ENCODE results near the gene DNAH10.

Gene DNAH10

DNA sequence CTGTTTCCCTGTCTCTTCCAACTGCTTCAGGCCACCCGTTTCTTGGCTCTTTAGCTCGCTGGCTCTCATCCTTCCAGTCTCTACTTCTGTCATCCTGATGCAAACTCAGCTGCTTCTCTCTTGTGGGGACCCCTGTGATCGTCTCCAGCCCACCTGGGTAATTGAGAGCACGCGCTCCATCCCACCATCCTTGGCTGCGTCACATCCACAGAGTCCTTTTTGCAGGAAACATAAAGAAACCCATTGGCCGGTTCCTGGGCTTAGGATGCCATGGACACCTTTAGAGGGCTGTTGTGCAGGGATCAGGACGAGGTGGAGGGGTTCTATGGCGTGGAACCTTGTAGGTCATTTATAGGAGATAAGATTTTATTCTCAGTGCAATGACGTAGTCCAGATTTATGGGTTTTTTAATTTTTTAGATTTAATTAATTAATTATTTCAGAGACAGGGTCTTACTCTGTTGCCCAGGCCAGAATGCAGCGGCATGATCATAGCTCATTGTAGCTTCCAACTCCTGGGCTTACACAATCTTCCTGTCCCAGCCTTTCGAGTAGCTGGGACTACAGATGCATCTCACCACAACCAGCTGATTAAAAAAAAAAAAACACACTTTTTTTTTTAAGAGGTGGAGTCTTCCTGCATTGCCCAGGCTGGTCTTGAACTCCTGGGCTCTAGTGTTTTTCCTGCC is 127.9 kb downstream of the DNAH10 start:
- DNase-seq, result no peak

DNA sequence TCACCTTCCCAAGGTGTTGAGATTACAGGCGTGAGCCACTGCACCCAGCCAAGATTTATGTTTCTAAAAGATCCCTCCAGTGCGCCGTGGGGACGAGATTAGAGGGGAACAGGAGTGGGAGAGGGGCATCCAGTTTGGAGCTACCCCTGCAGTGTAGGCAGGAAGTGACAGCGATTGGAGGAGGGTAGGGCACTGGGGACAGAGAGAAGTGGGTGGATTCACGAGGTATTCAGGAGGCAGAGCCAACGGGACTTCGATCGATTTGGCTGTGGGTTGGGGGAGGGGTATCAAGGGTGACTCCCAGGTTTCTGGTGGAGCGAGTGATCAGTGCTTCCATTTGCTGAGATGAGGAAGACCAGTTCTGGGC is 128.4 kb downstream of the DNAH10 start:
- DNase-seq, result no peak

DNA sequence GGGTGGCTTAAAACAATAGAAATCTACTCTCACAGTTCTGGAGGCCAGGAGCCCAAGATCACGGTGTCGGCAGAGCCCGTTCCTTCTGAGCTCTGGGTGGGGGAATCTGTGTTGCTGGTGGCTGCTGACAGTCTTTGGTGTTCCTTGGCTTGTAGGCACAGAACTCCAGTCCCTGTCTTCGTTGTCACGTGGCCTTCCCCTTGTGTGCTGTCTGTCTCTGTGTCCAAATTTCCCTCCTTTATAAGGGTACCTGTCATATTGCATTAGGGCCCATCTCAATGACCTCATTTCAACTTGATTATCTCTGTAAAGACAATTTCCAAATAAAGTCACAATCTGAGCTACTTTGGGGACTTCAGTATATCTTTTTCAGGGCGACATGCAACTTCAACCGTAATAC is 128.9 kb downstream of the DNAH10 start:
- no peak for DNase-seq

DNA sequence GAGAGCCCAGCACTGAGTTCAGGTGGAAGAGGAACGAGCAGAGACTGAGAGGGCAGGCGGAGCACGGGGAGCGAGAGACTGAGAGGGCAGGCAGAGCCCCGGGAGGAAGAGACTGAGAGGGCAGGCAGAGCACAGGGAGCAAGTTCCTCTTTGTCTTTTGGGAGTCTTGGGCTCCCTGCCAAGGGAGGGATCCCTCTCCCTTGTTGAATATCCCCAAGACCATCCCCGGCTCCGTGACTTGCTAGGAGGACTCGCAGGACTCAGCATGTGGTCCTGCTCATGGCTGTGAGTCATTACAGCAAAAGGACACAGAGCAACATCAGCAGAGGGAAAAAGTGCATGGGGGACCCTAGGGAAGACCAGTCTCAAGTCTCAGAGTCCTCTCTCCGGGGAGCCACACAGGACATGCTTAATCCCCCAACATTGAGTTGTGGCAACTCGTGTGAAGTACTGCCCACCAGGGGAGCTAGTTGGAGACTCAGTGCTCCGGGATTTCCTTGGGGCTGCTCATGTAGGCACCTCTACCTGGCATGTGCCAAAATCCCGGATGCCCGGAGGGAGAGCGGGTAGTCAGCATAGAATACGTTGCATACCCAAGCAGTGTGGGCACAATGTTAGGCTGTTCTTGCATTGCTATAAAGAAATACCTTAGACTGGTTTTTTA is 129.5 kb downstream of the DNAH10 start:
- DNase-seq, result no peak

DNA sequence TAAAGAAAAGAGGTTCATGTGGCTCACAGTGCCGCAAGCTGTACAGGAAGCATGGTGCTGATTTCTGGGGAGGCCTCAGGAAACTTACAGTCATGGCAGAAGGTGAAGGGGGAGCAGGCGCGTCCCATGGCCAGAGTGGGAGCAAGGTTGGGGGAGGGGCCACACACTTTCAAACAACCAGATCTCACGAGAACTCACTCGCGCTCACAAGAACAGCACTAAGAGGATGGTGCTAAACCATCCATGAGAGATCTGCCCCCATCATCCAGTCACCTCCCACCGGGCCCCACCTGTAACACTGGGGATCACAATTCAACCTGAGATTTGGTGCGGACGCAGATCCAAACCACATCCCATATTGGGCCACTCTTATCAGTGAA is 130.1 kb downstream of the DNAH10 start:
- DNase-seq, result no peak

DNA sequence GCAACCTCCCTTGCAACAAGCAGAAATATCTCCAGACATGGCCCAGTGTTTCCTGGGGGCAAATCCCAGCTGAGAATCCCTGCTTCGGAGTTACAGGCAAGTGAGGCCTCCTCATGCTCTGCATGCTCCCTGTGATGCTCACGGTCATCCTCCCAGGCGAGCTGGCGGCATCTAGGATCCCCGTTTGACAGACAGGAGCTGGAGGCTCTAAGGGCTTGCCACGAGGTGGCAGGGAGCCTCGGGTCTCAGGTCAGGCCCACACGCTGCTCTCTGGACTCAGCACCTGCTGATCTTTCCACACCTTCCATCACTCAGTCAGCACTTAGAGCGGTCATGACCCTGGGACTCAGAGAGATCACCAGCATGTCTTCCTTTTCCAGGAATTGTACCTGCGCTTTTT is 130.8 kb downstream of the DNAH10 start:
- DNase-seq, result no peak

DNA sequence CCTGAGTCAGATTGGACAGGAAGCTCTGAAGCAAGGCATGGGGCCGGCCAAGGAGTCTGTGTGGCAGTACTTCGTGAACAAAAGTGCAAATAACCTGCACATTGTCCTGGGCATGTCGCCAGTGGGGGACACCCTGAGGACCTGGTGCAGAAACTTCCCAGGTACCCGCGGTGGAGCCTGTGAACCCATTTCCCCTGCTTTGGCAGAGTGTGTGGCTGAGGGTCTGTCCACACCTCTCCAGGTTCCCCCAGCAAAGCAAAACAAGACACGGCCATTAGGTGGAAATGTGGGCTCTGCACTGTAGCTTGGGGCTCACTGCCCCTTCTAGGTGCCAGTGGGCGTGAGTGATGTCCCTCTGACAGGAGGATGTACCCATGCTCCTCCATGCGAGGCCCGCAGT is 131.2 kb downstream of the DNAH10 start:
- DNase-seq, result no peak

DNA sequence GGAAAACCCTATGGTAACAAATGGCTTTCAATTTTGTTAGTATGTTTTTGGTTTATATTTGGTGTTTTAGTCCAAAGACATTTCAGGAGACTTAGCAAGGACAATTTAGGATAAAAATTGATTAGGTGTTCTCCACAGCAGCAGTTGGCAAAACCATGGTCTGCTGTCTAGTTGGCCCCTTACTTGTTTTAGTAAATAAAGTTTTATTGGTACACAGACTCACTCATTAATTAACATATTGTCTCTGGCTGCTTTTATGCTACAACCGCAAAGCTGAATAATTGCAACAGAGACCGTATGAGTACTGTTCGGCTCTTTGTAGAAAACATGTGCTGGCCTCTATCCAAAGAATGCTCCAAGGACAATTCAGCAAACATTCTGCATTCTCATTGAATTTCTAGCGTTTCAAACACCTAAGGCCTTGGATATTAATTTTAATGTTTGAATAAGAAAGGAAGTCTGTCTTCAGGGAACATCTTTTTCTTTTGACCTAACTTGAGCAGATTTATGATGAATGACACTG is 132.8 kb downstream of the DNAH10 start:
- no peak for DNase-seq

DNA sequence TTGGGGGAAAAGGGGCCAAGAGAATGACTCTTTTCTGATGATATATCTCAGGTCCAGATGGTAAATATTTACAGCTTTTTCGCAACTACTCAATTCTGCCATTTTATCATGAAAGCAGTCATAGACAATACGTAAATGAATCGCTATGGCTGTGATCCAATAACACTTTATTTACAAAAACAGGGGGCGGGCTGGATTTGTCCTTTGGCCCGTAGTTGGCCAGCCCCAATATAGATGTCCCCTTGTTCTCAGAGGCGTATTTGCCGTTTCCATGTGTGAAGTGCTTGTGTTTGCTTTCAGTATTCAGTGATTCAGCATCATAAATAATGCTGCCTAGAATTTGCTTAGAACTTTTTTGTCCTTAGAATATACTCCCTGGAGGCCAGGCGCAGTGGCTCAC is 133.3 kb downstream of the DNAH10 start:
- DNase-seq, result no peak

DNA sequence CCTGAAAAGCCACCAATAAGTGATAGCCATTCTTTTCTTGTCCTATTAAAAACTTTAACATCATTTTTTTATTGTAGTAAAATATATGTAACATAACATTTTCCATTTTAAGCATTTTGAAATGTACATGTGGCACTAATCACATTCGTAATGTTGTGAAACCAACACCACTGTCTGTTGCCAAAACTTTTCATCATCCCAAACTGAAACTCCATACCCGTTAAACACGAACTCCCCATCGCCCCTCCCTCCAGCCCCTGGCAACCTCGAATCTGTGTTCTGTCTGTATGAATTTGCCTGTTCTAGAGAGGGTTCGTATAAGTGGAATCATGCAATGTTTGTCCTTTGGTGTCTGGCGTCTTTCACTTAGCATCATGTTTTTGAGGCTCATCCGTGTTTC is 134.7 kb downstream of the DNAH10 start:
- DNase-seq, result no peak

DNA sequence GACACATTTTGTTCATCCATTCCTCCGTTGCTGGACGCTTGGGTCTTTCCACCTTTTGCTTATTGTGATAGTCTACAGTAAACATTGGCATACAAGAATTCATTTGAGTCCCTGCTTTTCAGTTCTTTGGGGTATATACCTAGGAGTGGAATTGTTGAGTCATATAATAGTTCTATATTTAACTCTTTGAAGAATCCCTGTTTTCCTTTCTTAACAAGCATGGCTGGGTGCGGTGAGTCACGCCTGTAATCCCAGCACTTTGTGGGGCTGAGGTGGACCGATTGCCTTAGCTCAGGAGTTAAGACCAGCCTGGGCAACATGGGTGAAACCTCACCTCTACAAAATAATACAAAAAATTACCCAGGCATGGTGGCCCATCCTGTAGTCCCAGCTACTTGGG is 135.1 kb downstream of the DNAH10 start:
- DNase-seq, result no peak

DNA sequence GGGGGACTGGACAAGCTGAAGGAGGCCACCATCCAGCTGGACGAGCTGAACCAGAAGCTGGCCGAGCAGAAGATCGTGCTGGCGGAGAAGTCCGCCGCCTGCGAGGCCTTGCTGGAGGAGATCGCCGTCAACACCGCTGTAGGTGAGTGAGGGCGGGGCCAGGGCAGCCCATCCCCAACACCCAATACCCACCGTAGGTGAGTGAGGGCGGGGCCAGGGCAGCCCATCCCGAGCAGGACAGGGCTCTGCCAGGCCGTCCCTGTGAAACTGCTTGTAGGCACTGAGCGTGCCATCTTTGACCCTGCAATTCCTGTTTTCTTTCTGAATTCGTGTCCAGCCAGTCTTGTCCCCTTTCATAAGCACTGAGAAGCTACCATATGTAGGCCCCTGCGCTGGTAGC is 136.6 kb downstream of the DNAH10 start:
- DNase-seq, result no peak

DNA sequence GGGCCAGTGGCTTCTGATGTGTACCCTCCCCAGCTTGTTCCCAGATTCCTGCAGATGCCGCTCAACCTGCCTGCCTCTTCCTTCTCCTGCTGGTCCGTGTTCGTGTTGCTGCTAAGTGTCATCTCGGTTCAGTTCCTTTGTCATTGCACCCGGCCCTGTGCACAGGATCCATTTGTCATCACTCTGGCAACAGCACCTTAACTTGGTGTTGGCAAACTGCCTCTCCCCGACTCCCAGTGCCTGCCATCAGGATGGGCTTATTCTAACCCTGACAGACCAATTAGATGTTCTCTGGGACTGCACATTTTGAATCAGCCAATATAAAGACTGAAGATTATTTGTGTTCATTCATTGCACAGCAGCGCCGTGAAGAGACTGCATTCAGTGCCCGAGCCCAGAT is 137.3 kb downstream of the DNAH10 start:
- DNase-seq, result no peak

DNA sequence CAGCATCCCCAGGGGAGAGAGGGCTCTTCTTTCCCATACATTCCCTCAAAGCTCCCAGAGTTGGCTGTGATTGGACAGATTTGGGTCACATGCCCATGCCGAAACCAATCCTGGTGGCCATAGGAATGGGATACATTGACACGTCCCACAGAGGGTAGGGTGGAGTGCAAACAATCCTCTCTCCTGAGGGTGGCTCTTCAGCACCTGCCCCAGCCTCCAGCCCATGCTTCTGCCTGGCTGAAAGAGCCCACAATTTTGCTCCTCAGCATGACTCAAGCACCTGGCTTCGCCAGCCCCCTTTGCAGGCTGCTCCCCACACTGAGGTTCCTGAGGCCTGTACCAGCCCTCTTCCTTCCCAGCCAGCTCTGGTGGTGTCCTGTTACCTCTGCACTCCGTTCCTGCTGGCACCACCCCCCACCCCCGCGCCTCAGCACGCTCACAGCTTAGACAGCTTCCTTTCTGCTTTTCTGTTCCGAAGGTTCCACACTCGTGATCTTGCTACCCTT is 138.8 kb downstream of the DNAH10 start:
- DNase-seq, result no peak

DNA sequence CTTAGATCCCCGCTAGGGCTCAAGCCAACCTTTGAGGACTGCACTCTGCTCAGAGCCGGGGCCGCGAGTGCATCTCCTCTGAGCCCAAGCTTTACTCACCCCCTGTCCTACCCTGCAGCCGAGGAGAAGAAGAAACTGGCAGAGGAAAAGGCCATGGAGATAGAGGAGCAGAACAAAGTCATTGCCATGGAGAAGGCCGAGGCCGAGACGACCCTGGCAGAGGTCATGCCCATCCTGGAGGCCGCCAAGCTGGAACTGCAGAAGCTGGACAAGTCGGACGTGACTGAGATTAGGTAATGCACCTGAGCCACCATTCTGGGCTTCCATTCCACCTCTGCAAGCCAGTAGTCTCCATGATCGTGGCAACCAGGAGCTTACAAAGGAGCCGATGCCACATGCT is 140.7 kb downstream of the DNAH10 start:
- no peak for DNase-seq

DNA sequence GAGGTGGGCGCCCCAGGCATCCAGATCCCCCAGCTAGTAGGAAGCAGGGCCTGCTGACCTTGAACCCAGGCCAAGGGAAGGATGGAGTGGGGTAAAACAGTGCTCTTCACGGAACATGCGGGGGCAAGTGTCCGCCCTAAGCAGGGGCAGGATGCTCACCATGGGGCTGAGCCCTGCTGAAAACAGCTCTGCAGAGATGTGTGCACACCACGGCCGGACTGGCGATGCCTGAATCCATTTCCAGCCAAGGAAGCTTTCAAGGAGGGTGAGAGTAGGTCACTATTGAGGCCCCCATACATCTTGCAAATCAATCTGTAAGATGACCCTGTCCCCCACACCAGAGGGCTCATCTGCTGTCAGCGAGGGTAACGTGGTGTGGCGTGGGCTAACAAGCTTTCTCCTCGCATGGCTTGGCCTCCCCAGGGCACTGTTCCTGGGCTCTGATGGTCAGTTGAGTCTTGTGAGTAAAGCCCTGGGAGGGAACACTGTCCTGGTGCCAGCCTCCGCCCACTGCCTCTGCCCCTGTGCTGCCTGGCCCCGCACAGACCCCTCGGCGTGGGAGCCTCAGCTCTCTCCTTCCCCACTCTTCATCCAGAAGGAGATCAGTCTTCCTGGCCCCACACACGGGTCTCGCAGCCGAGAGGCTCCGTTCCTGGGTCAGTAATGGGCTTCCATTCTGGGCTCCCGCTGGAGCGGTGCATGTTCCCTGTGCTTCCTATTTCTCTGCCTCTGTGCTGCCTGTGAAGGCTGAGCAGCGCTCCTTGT is 141.4 kb downstream of the DNAH10 start:
- no peak for DNase-seq

DNA sequence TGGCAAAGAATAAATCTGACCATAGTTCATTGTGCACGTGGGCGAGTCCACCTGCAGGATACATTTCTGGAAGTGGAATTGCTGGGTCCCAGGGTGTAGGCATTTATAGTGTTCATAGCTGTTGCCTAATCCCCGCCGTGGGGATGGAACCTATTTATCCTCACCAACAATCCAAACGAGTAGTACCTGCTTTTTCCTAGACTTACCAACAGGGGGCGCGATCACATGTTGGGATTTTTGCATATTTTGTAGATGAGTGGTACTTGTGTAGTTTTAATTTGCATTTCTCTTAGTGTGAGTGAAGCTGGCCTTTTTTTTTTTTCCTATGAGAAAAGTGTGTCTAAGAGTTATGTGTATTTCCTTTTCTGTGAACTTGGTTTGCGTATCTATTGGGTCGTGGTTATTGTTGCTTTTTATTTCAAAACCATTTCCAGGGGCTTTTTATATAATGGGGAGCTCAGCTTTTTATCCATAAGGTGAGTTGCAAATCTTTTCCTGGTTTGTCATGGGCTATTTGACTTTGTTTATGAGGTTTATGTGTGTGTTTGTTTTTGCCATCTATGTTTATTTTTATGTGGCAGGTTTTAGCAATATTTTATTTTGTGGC is 143.3 kb downstream of the DNAH10 start:
- peak; percentile 72 for DNase-seq

DNA sequence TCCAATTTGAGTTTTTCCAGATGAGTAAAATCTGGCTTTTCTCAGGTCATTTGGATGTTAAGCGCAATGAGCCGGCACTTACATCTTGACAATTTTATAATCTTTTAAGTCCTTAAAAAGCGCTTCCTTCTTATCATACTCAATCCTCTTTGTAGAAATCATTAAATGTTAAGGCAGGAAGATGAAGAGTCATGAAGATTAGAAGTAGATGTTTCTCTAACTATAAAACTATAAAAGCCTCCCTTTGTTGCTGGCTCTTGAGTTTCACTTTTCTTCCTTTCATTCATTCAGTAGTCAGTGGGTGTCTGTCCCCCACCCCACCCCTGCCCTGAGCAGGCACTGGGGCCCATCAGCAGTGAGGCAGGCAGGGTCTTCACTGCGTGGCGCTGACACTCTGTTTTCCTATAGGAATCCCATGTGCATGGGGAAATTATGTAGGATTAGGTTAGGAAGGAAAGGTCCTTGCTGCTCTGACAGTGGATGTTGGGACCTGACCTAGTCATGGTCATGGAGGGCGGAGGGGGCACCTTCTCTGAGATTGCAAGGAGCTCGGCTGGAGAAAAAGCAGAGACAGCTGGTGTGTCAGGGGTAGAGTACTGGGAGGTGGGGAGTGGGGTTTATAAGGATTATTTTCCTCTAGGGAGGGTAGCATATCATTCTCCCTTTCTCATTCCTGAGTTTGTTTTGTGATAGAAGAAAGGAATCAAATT is 144.8 kb downstream of the DNAH10 start:
- DNase-seq, result no peak

DNA sequence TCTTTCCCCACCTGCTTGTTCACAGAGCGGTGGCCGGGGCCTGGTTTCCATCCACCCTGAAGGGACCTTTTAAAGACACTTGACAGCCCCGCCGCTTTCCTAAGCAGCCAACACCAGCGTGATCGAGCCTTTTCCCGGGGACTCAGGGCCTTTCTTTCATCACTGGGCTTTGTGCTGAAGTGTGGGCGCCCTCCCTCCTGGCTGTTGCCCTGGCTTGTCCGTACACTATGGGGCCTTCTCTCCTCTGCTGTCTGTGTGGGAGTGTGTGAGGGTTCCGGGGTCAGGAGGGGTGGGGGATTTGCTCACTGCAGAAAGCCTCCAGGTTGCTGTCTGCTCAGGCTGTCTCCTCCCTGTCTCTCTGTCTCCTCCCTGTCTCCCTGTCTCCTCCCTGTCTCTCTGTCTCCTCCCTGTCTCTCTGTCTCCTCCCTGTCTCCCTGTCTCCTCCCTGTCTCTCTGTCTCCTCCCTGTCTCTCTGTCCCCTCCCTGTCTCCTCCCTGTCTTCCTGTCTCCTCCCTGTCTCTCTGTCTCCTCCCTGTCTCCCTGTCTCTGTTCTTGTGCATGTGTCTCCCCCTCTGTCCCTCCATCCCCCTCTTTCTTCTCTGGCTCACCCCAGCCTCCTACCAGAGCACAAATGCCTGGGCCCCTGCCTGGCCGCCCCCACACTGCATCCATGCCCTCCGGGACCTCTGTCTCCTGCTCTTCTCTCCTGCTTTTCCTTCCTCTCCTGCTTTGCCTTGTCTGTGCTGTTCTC is 145.8 kb downstream of the DNAH10 start:
- no peak for DNase-seq

DNA sequence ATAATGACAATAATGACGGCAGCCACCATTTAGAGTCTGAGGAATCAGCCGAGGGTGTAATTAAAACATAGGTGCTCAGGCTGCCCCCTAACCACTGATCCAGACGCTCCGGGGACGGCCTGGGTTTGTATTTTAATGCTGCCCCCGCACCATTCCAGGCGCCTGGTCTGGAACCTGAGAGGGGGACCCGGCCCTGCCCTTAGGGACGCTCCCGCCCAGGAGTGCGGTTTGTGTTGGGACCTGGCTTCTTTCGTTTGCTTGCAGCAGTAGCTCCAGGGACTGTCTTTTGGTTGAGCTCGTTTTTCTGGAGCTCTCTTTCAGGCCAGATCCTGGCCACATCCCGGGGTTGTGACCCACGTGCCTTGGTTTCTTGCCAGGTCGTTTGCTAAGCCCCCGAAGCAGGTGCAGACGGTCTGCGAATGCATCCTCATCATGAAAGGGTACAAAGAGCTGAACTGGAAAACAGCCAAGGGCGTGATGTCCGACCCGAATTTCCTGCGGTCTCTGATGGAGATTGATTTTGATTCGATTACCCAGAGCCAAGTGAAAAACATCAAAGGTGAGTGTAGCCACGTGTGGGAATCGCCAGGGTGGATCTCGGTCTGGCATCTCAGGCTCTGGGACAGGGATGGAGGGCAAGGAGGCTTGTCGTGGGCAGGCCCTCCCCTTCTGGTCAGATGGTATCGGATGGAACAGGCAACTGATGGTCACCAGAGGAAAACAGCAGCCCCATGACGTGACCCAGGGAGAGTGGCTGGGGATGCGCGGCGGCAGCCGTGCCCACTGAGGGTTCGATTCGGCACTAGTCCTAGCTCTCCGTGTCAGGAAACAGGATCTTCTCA is 147.0 kb downstream of the DNAH10 start:
- DNase-seq, result no peak

DNA sequence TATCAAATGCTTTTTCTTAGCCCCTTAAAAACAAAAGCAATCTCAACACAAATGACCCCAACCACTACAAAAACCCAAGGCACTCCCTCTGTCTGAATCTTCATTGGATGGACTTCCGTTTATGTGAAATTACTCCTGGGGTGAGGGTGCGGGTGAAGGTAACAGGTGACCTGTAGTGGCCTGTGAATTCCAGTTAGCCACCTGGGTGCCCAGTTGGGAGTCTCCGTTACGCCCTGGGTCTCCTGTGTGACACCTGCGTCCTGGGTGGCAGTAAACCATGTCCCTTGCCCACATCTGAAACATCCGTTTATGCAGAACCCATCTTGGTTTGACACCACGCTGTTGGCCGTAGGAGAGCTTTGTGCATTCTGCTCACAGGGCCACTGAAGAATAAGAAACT is 148.0 kb downstream of the DNAH10 start:
- no peak for DNase-seq

Data from CD4-positive, alpha-beta T cell treated with Interleukin-21 for 1 hour (primary cell).